Parathyroid adenoma (tissue), 2 donors: ENCODE data around the gene LRRC7.

Experiments
- H2AFZ ChIP-seq: fragments of 300-600 bp; sonication (generic); one replicate; pipeline ENCODE4 v1.7.0; 2017; ENCODE audit warnings: antibody characterized with exemption, mild to moderate bottlenecking
- H3K27ac ChIP-seq: fragments of 300-600 bp; sonication (generic); one replicate; pipeline ENCODE4 v1.7.0; 2017
- H3K27me3 ChIP-seq: fragments of 300-600 bp; sonication (generic); one replicate; pipeline ENCODE4 v1.7.0; 2017; ENCODE audit warnings: low read length; ENCODE audit not compliant: control insufficient read depth, insufficient read depth
- H3K36me3 ChIP-seq: fragments of 300-600 bp; sonication (generic); one replicate; pipeline ENCODE4 v1.7.0; 2017; ENCODE audit warnings: low read length; ENCODE audit not compliant: control insufficient read depth, insufficient read depth
- H3K4me1 ChIP-seq: fragments of 300-600 bp; sonication (generic); one replicate; pipeline ENCODE4 v1.7.0; 2017; ENCODE audit warnings: control low read depth
- H3K4me2 ChIP-seq: fragments of 300-600 bp; sonication (generic); one replicate; pipeline ENCODE4 v1.7.0; 2017; ENCODE audit warnings: low read length
- H3K4me3 ChIP-seq: fragments of 300-600 bp; sonication (generic); one replicate; pipeline ENCODE4 v1.7.0; 2017; ENCODE audit warnings: low read depth, low read length
- H3K79me2 ChIP-seq: fragments of 300-600 bp; sonication (generic); one replicate; pipeline ENCODE4 v1.7.0; 2017; ENCODE audit warnings: control low read depth
- H3K9ac ChIP-seq: fragments of 300-600 bp; sonication (generic); one replicate; pipeline ENCODE4 v1.7.0; 2017; ENCODE audit warnings: mild to moderate bottlenecking
- H3K9me3 ChIP-seq: fragments of 300-600 bp; sonication (generic); one replicate; pipeline ENCODE4 v1.7.0; 2017; ENCODE audit warnings: low read length; ENCODE audit not compliant: control insufficient read depth
- CTCF ChIP-seq: fragments of 300-600 bp; sonication (generic); IDR thresholded peaks from one replicate; pipeline ENCODE4 v1.7.0; 2017; ENCODE audit warnings: antibody characterized with exemption, mild to moderate bottlenecking
- donor health status: primary hyperparathyroidism.

The LRRC7 gene

DNA sequence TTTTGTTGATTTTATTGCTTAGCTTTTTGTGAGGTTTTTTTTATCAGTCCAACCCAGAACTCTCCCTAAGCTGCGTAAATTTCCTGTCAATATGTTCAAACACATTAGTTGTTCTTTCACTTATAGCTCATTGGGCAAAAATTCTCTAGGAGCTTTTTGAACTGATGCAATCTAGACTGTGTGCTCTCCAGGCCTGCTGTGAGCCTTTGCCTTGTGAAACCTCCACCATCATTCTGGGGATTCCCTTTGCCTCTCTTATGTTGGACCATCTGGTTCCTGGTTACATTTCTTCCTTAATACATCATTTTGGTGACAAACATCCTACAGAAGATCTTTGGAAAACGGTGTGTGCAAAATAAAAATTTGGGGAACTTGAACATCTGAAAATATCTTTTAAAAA, 247.2 kb downstream of the LRRC7 start:
- Histone ChIP-seq H3K4me1 (no peaks in the 10 kb centered on the region), H3K27me3 (no peaks in the 10 kb centered on the region), H2AFZ (no peak overlapping the region), H3K9me3 (no peaks in the 10 kb centered on the region), H3K36me3 (no peaks in the 10 kb centered on the region), H3K4me2 (no peak overlapping the region), H3K4me3 (no peak overlapping the region), H3K9ac (no peak overlapping the region), H3K27ac (no peak overlapping the region), H3K79me2 (no peaks in the 10 kb centered on the region)
- no peak for TF ChIP-seq CTCF

DNA sequence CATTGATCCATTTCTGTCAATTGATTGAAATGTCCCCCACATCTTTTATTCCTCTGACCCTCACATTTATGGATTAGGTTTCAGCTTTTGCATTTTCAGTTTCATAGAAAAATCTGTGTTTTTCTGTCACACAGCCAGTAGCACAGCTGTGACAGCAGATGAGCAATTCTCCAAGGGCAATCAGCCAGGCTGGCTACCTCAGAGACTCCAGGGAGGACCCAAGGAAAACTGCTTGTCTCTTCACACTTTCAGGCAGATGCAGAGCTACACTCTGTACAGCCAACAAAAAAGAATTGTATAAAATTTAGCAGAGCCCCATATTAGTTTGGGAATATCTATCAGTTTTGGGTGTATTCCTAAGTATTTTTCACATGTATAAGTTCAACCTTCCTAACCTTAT, 257.2 kb downstream of the LRRC7 start:
- Histone ChIP-seq H2AFZ (no peak overlapping the region), H3K79me2 (no peaks in the 10 kb centered on the region), H3K4me3 (no peak overlapping the region), H3K27ac (no peak overlapping the region), H3K4me1 (no peaks in the 10 kb centered on the region), H3K4me2 (no peak overlapping the region), H3K9me3 (no peaks in the 10 kb centered on the region), H3K36me3 (no peaks in the 10 kb centered on the region), H3K9ac (no peak overlapping the region), H3K27me3 (no peaks in the 10 kb centered on the region)
- TF ChIP-seq CTCF, result no peak

DNA sequence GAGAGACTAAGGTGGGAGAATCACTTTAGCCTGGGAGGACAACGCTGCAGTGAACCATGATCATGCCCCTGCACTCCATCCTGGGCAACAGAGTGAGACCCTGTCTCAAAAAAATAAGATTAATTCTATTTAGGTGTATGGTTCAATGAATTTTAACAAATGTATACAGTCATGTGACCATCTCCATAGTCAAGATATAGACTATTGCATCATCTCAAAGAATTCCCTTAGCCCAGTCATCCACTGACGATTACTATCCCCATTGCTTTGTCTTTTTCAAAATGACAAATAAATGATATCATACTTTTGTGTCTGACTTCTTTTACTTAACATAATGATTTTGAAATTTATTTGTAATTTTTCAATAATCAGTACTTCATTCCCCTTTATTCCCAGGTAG, 260.0 kb downstream of the LRRC7 start:
- TF ChIP-seq CTCF, result no peak
- no peaks in the 10 kb centered on the region for H3K9me3 ChIP-seq
- no peak overlapping the region for H3K4me2 ChIP-seq
- no peaks in the 10 kb centered on the region for H3K4me1 ChIP-seq
- no peak overlapping the region for H3K4me3 ChIP-seq
- H3K36me3 ChIP-seq, result no peaks in the 10 kb centered on the region
- H3K79me2 ChIP-seq, result no peaks in the 10 kb centered on the region
- H3K27me3 ChIP-seq, result no peaks in the 10 kb centered on the region
- H3K9ac ChIP-seq, result no peak overlapping the region
- no peak overlapping the region for H3K27ac ChIP-seq
- H2AFZ ChIP-seq, result no peak overlapping the region

- Histone ChIP-seq H3K9ac (no peak overlapping the region), H3K4me3 (no peak overlapping the region), H3K9me3 (no peaks in the 10 kb centered on the region), H3K4me2 (no peak overlapping the region), H3K36me3 (no peaks in the 10 kb centered on the region), H3K79me2 (no peaks in the 10 kb centered on the region), H3K27ac (no peak overlapping the region), H2AFZ (no peak overlapping the region), H3K27me3 (no peaks in the 10 kb centered on the region), H3K4me1 (no peaks in the 10 kb centered on the region)
- no peak for TF ChIP-seq CTCF
These were observed 265.8 kb downstream of the LRRC7 start for GRCh38 chr1:69833536-69833935.

GRCh38 chr1:69834336-69834735, 266.6 kb downstream of the LRRC7 start:
- Histone ChIP-seq H3K9ac (no peak overlapping the region), H3K4me3 (no peak overlapping the region), H3K4me1 (no peaks in the 10 kb centered on the region), H3K36me3 (no peaks in the 10 kb centered on the region), H2AFZ (no peak overlapping the region), H3K27me3 (no peaks in the 10 kb centered on the region), H3K9me3 (no peaks in the 10 kb centered on the region), H3K79me2 (no peaks in the 10 kb centered on the region), H3K4me2 (no peak overlapping the region), H3K27ac (no peak overlapping the region)
- no peak for TF ChIP-seq CTCF
